HEK293 (cell line): ENCODE results near the gene MYOM3.

Source experiments
- CTCF ChIA-PET: fragments of 350-600 bp; formaldehyde crosslinking; extraction: SDS; loops from one replicate; lab custom pipeline; 2021; ENCODE audit warnings: antibody characterized with exemption; lab: Yijun Ruan, JAX
- POLR2A ChIA-PET: fragments of 300-600 bp; formaldehyde crosslinking; extraction: SDS; loops from one replicate; lab custom pipeline; 2020; ENCODE audit warnings: antibody characterized with exemption, inconsistent platforms; lab: Yijun Ruan, JAX
- H3K27ac ChIP-seq: fragments of 200-500 bp; sonication (Bioruptor generic); 2 replicates; pipeline ENCODE4 v1.5.1; 2014; ENCODE audit warnings: low read depth, low read length, control low read depth, inconsistent platforms; ENCODE audit errors: extremely low read depth
- H3K36me3 ChIP-seq, 2 experiments: fragments of 200-500 bp in 1 of 2; sonication (Bioruptor generic) in 1 of 2; 1 replicate in 1 of 2; 2 replicates in 1 of 2; pipeline ENCODE4 v1.5.1; 2014 to 2017; ENCODE audit warnings: inconsistent platforms in 2 of 2, low read length in 2 of 2; ENCODE audit not compliant: control insufficient read depth in 2 of 2, insufficient read depth in 1 of 2
- H3K4me1 ChIP-seq: fragments of 200-500 bp; sonication (Bioruptor generic); 2 replicates; pipeline ENCODE4 v1.5.1; 2014; ENCODE audit warnings: mild to moderate bottlenecking, low read length, inconsistent platforms; ENCODE audit not compliant: control insufficient read depth, insufficient read depth
- H3K4me3 ChIP-seq: 2 replicates; pipeline ENCODE4 v1.5.1; 2011; ENCODE audit warnings: low read depth, mild to moderate bottlenecking, control low read depth, low read length, moderate library complexity
- H3K9me3 ChIP-seq: fragments of 200-500 bp; sonication (Bioruptor generic); 2 replicates; pipeline ENCODE4 v1.5.1; 2014; ENCODE audit warnings: low read depth, low read length, inconsistent platforms; ENCODE audit not compliant: control insufficient read depth, insufficient read depth
- GLI2 ChIP-seq: fragments of 450-650 bp; formaldehyde crosslinking; IDR thresholded peaks from 2 replicates; pipeline ENCODE4; 2017; ENCODE audit warnings: missing biosample characterization, missing genetic modification characterization, low read depth, borderline replicate concordance
- MEIS1 ChIP-seq: sonication (generic); formaldehyde crosslinking; IDR thresholded peaks from 2 replicates; pipeline ENCODE4 v1.8.1; 2022; ENCODE audit warnings: missing genetic modification reagents, mild to moderate bottlenecking, borderline replicate concordance
- OSR2 ChIP-seq: fragments of 450-650 bp; formaldehyde crosslinking; IDR thresholded peaks from 2 replicates; pipeline ENCODE4 v1.5.1; 2016; ENCODE audit warnings: missing biosample characterization, missing genetic modification characterization
- RBAK ChIP-seq: fragments of 450-650 bp; formaldehyde crosslinking; IDR thresholded peaks from 2 replicates; pipeline ENCODE4 v1.5.1; 2016; ENCODE audit warnings: missing biosample characterization, missing genetic modification characterization
- SCRT2 ChIP-seq: fragments of 450-650 bp; formaldehyde crosslinking; IDR thresholded peaks from 2 replicates; pipeline ENCODE4 v1.5.1; 2016; ENCODE audit warnings: missing biosample characterization, missing genetic modification characterization
- SETDB1 ChIP-seq: IDR thresholded peaks from one replicate; pipeline ENCODE4 v1.6.1; 2017; ENCODE audit warnings: mild to moderate bottlenecking, low read length, moderate library complexity, mixed read lengths; ENCODE audit not compliant: insufficient read length
- YY2 ChIP-seq: fragments of 450-650 bp; formaldehyde crosslinking; IDR thresholded peaks from 2 replicates; pipeline ENCODE4 v1.5.1; 2016; ENCODE audit warnings: missing biosample characterization, missing genetic modification characterization
- ZBTB7A ChIP-seq: fragments of 450-650 bp; formaldehyde crosslinking; IDR thresholded peaks from 2 replicates; pipeline ENCODE4 v1.5.1; 2016; ENCODE audit warnings: low read depth, missing biosample characterization, missing genetic modification characterization
- ZBTB8A ChIP-seq: fragments of 450-650 bp; formaldehyde crosslinking; IDR thresholded peaks from 2 replicates; pipeline ENCODE4 v1.5.1; 2016; ENCODE audit warnings: missing biosample characterization, missing genetic modification characterization
- ZFP3 ChIP-seq: fragments of 450-650 bp; formaldehyde crosslinking; IDR thresholded peaks from 2 replicates; pipeline ENCODE4 v1.5.1; 2016; ENCODE audit warnings: low read depth, missing biosample characterization, missing genetic modification characterization
- ZNF121 ChIP-seq: fragments of 450-650 bp; formaldehyde crosslinking; IDR thresholded peaks from 2 replicates; pipeline ENCODE4 v1.5.1; 2016; ENCODE audit warnings: missing biosample characterization, missing genetic modification characterization
- ZNF157 ChIP-seq: fragments of 450-650 bp; formaldehyde crosslinking; IDR thresholded peaks from 2 replicates; pipeline ENCODE4 v1.5.1; 2016; ENCODE audit warnings: missing biosample characterization, missing genetic modification characterization
- ZNF19 ChIP-seq: fragments of 450-650 bp; formaldehyde crosslinking; IDR thresholded peaks from 2 replicates; pipeline ENCODE4; 2016; ENCODE audit warnings: missing biosample characterization, missing genetic modification characterization, low read depth
- ZNF426 ChIP-seq: fragments of 450-650 bp; formaldehyde crosslinking; IDR thresholded peaks from 2 replicates; pipeline ENCODE4 v1.5.1; 2017; ENCODE audit warnings: missing biosample characterization, missing genetic modification characterization, mild to moderate bottlenecking, inconsistent platforms, moderate library complexity
- ZNF596 ChIP-seq: fragments of 450-650 bp; IDR thresholded peaks from 2 replicates; pipeline ENCODE4 v1.5.0; 2018; ENCODE audit warnings: missing biosample characterization, mild to moderate bottlenecking, missing genetic modification characterization, moderate library complexity
- ZNF677 ChIP-seq: fragments of 450-650 bp; IDR thresholded peaks from 2 replicates; pipeline ENCODE4 v1.5.0; 2018; ENCODE audit warnings: missing biosample characterization, mild to moderate bottlenecking, missing genetic modification characterization, moderate library complexity
- ZNF701 ChIP-seq: fragments of 450-650 bp; formaldehyde crosslinking; IDR thresholded peaks from 2 replicates; pipeline ENCODE4 v1.5.1; 2016; ENCODE audit warnings: missing biosample characterization, missing genetic modification characterization
- ZNF747 ChIP-seq: fragments of 450-650 bp; formaldehyde crosslinking; IDR thresholded peaks from 2 replicates; pipeline ENCODE4 v1.5.1; 2016; ENCODE audit warnings: missing biosample characterization, missing genetic modification characterization
- ZNF777 ChIP-seq: fragments of 450-650 bp; formaldehyde crosslinking; IDR thresholded peaks from 2 replicates; pipeline ENCODE4 v1.5.1; 2017; ENCODE audit warnings: missing biosample characterization, missing genetic modification characterization, borderline replicate concordance
- ZNF791 ChIP-seq: fragments of 450-650 bp; formaldehyde crosslinking; IDR thresholded peaks from 2 replicates; pipeline ENCODE4 v1.5.1; 2016; ENCODE audit warnings: missing biosample characterization, missing genetic modification characterization
- ZSCAN30 ChIP-seq: fragments of 450-650 bp; IDR thresholded peaks from 2 replicates; pipeline ENCODE4 v1.5.1; 2018; ENCODE audit warnings: missing biosample characterization, mild to moderate bottlenecking, missing genetic modification characterization, moderate library complexity
- TF ChIP-seq, protein P1 (sequence below): fragments of 450-650 bp; formaldehyde crosslinking; IDR thresholded peaks from 2 replicates; pipeline ENCODE4 v1.5.1; 2017; ENCODE audit warnings: missing biosample characterization, missing genetic modification characterization
- TF ChIP-seq, protein P2 (sequence below): fragments of 450-650 bp; formaldehyde crosslinking; IDR thresholded peaks from 2 replicates; pipeline ENCODE4 v1.5.1; 2016; ENCODE audit warnings: missing biosample characterization, missing genetic modification characterization

The MYOM3 gene

GRCh38 chr1:24065304-24065703, 46.6 kb downstream of the MYOM3 start (continued):
- TF ChIP-seq, protein P1, sequence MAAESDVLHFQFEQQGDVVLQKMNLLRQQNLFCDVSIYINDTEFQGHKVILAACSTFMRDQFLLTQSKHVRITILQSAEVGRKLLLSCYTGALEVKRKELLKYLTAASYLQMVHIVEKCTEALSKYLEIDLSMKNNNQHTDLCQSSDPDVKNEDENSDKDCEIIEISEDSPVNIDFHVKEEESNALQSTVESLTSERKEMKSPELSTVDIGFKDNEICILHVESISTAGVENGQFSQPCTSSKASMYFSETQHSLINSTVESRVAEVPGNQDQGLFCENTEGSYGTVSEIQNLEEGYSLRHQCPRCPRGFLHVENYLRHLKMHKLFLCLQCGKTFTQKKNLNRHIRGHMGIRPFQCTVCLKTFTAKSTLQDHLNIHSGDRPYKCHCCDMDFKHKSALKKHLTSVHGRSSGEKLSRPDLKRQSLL (tag by site-specific recombination), result no peak

DNA sequence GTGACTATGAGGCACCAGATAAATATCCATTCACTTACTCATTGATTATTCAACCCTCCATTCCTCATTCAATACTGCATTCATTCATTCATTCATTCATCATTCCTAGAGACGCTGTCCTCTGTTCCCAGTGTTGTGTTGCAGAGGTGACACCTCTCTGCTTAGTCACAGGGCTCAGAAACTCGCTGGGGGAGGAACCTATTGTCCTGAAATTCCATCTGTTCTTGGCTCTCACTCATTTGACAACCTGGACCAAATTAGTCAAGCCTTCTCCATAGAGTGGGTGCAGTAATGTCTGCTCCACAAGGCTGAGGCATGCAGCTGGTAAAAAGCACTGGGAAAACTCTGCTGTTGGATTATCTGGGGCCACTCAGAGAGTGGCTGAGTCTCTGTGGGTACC, 49.7 kb downstream of the MYOM3 start:
- Histone ChIP-seq H3K4me1 (no peaks in the 10 kb centered on the region), H3K27ac (no peak overlapping the region), H3K36me3 (no peaks in the 10 kb centered on the region), H3K9me3 (no peaks in the 10 kb centered on the region), H3K4me3 (no peak overlapping the region)
- ChIA-PET CTCF (interaction anchor here (2.0 kb wide), 1 partner anchor 9 kb away, joined by 11 read pairs; no protein-coding TSS in a partner anchor), POLR2A (no interaction called here)
- peak; percentile 27 for TF ChIP-seq SETDB1
- TF ChIP-seq ZNF791 (tag by site-specific recombination), result no peak
- TF ChIP-seq ZBTB8A (tag by site-specific recombination), result no peak

DNA sequence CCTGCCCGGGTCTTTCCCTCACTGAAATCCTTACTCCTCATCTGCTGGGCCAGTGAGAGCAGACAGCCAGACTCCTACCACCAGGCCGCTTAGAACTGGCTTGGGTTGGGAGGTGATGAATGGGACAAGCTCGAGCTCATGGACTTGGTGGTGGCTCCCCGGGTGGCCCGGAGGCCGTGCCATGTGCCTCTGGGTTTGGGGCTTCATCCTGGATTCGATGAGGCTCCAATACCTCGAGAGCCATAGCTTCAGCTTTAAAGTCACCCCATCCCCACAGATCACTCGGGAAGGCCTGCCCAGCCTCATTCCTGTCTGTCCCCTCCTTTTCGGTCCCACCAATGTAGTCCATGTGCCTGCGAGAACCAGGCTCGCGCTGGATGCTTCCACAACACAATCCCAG, 51.5 kb downstream of the MYOM3 start:
- ChIA-PET CTCF (interaction anchor here (1.1 kb wide), 1 partner anchor 138 kb away, joined by 4 read pairs; no protein-coding TSS in a partner anchor), POLR2A (interaction anchor here (2.1 kb wide), 1 partner anchor 101 kb away, joined by 6 read pairs; the partner anchor contains the start of gene PNRC2)
- no peak overlapping the region for H3K27ac ChIP-seq
- no peak overlapping the region for H3K4me3 ChIP-seq
- H3K4me1 ChIP-seq, result no peaks in the 10 kb centered on the region
- TF ChIP-seq RBAK (tag by site-specific recombination), result no peak
- TF ChIP-seq MEIS1 (CRISPR knock-in tag), result no peak
- TF ChIP-seq ZNF747 (tag by site-specific recombination), result no peak
- no peak for TF ChIP-seq ZNF791 (tag by site-specific recombination)
- TF ChIP-seq OSR2, result no peak
- TF ChIP-seq YY2 (tag by site-specific recombination), result no peak
- no peak for TF ChIP-seq ZNF777 (tag by site-specific recombination)
- no peak for TF ChIP-seq ZNF701 (tag by site-specific recombination)
- TF ChIP-seq ZNF19 (tag by site-specific recombination), result no peak
- TF ChIP-seq ZNF157 (tag by site-specific recombination), result no peak
- TF ChIP-seq GLI2 (tag by site-specific recombination), result no peak
- TF ChIP-seq ZFP3, result no peak
- no peak for TF ChIP-seq ZNF426 (tag by site-specific recombination)
- TF ChIP-seq SCRT2 (tag by site-specific recombination), result no peak
- no peak for TF ChIP-seq ZNF677 (tag by site-specific recombination)
- no peak for TF ChIP-seq ZSCAN30 (tag by site-specific recombination)
- TF ChIP-seq ZBTB7A (tag by site-specific recombination), result no peak
- no peak for TF ChIP-seq ZNF121 (tag by site-specific recombination)
- TF ChIP-seq, protein P2, sequence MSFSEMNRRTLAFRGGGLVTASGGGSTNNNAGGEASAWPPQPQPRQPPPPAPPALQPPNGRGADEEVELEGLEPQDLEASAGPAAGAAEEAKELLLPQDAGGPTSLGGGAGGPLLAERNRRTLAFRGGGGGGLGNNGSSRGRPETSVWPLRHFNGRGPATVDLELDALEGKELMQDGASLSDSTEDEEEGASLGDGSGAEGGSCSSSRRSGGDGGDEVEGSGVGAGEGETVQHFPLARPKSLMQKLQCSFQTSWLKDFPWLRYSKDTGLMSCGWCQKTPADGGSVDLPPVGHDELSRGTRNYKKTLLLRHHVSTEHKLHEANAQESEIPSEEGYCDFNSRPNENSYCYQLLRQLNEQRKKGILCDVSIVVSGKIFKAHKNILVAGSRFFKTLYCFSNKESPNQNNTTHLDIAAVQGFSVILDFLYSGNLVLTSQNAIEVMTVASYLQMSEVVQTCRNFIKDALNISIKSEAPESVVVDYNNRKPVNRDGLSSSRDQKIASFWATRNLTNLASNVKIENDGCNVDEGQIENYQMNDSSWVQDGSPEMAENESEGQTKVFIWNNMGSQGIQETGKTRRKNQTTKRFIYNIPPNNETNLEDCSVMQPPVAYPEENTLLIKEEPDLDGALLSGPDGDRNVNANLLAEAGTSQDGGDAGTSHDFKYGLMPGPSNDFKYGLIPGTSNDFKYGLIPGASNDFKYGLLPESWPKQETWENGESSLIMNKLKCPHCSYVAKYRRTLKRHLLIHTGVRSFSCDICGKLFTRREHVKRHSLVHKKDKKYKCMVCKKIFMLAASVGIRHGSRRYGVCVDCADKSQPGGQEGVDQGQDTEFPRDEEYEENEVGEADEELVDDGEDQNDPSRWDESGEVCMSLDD (tag by site-specific recombination), result no peak
- no peak for TF ChIP-seq ZNF596 (tag by site-specific recombination)
- no peaks in the 10 kb centered on the region for H3K9me3 ChIP-seq
- H3K36me3 ChIP-seq, result no peaks in the 10 kb centered on the region
